Dermis microvascular lymphatic vessel endothelial cell (primary cell): ENCODE data around the gene SFRP5. TPM values are rescaled to one million over a fixed set of nuclear protein-coding genes. Genes with fewer than 3 reads are reported as not detected.

Experiments
- DNase-seq, 2 donors: peaks; one replicate each; pipeline versions ENCODE4 v3.0.0 to v3.0.0-alpha.2; 2010; ENCODE audit warnings: low read depth in 2 of 2
- total RNA-seq: library from RNA; depleted of rRNA; stranded (reverse); fragments of >200 nt; gene quantifications from 2 replicates; pipeline ENCODE4 v1.2.1, GENCODE V29; 2014

The SFRP5 gene
- not detected in 2 replicates for total RNA-seq

- DNase-seq, result no peak
Observed at GRCh38 chr10:97771913-97772823, at the start of gene SFRP5. SFRP5 (minus strand) TSS chr10:97771999; CDS start chr10:97771833, 166 bp downstream.

- DNase-seq, result no peak
Observed at GRCh38 chr10:97820096-97820704, 48.4 kb upstream of the SFRP5 start.

- no peak for DNase-seq
Observed at GRCh38 chr10:97818572-97818971, 46.8 kb upstream of the SFRP5 start.

- no peak for DNase-seq
Observed at GRCh38 chr10:97816609-97817008, 44.8 kb upstream of the SFRP5 start.

- DNase-seq, result no peak
Observed at GRCh38 chr10:97814996-97815395, 43.2 kb upstream of the SFRP5 start.

- no peak for DNase-seq
Observed at GRCh38 chr10:97813311-97813710, 41.5 kb upstream of the SFRP5 start.

- DNase-seq, result no peak
Observed at GRCh38 chr10:97812696-97813095, 40.9 kb upstream of the SFRP5 start.

- no peak for DNase-seq
Observed at GRCh38 chr10:97811958-97812357, 40.2 kb upstream of the SFRP5 start.

- peak; percentile 55 to 68 for DNase-seq
Observed at GRCh38 chr10:97810446-97810845, 38.6 kb upstream of the SFRP5 start.

GRCh38 chr10:97805949-97806348 is 34.1 kb upstream of the SFRP5 start:
- DNase-seq, result no peak

GRCh38 chr10:97805096-97805884 is 33.5 kb upstream of the SFRP5 start:
- no peak for DNase-seq

GRCh38 chr10:97801422-97801821 is 29.6 kb upstream of the SFRP5 start:
- DNase-seq, result no peak

GRCh38 chr10:97800474-97800873 is 28.7 kb upstream of the SFRP5 start:
- no peak for DNase-seq

- no peak for DNase-seq
Observed at GRCh38 chr10:97798958-97799610, 27.3 kb upstream of the SFRP5 start.

GRCh38 chr10:97796651-97797050 is 24.9 kb upstream of the SFRP5 start:
- peak in 1 of 2 donors; percentile 13 for DNase-seq

- no peak for DNase-seq
Observed at GRCh38 chr10:97795886-97796285, 24.1 kb upstream of the SFRP5 start.

GRCh38 chr10:97791824-97792721 is 20.3 kb upstream of the SFRP5 start:
- peak; percentile 33 to 58 for DNase-seq

- DNase-seq, result no peak
Observed at GRCh38 chr10:97789770-97790397, 18.1 kb upstream of the SFRP5 start.

- DNase-seq, result no peak
Observed at GRCh38 chr10:97788552-97789442, 17.0 kb upstream of the SFRP5 start.
